IMR-90 (cell line): ENCODE data around the gene PLB1. TPM values are rescaled to one million over a fixed set of nuclear protein-coding genes. Genes with fewer than 3 reads are reported as not detected.

ENCODE experiments used
- ATAC-seq: fragments of 200-7000 bp; cut with Tn5 transposase; 2 replicates; pipeline ENCODE4 v1.9.1; 2020; ENCODE audit warnings: low read depth, mild to moderate bottlenecking, moderate library complexity
- BruUV-seq: library from RNA; stranded (reverse); fragments of 400-500 nt; replicated peaks from 2 replicates; lab custom pipeline; 2021; lab: Mats Ljungman, UMichigan
- CTCF ChIA-PET: fragments of 300-600 bp; formaldehyde crosslinking; extraction: SDS; loops from one replicate; lab custom pipeline; 2021; ENCODE audit warnings: antibody characterized with exemption; lab: Yijun Ruan, JAX
- POLR2A ChIA-PET: fragments of 300-600 bp; sonication (Branson Sonifier 250); formaldehyde crosslinking; loops from one replicate; lab custom pipeline; 2022; ENCODE audit warnings: antibody characterized with exemption; ENCODE audit not compliant: unreplicated experiment; lab: Charles Lee
- DNase-seq: peaks from one replicate; pipeline ENCODE4 v3.0.0; 2013
- H2AFZ ChIP-seq: replicated peaks from 2 replicates; pipeline ENCODE3; 2013; ENCODE audit warnings: low read length, mild to moderate bottlenecking; ENCODE audit not compliant: poor library complexity
- H2AK5ac ChIP-seq: 2 replicates; pipeline ENCODE4 v1.6.1; 2013; ENCODE audit warnings: low read depth, low read length, inconsistent platforms
- H2AK9ac ChIP-seq: replicated peaks from 2 replicates; pipeline ENCODE3; 2013; ENCODE audit warnings: mild to moderate bottlenecking, low read depth, low read length, moderate library complexity; ENCODE audit not compliant: poor library complexity
- H2BK120ac ChIP-seq: 2 replicates; pipeline ENCODE4 v1.6.1; 2013; ENCODE audit warnings: low read depth, low read length, inconsistent platforms
- H2BK15ac ChIP-seq: 3 replicates; pipeline ENCODE4 v1.6.1; 2013; ENCODE audit warnings: low read depth, low read length, inconsistent platforms
- H2BK20ac ChIP-seq: 2 replicates; pipeline ENCODE4 v1.6.1; 2013; ENCODE audit warnings: low read depth, mild to moderate bottlenecking, inconsistent platforms, low read length, moderate library complexity
- H2BK5ac ChIP-seq: 2 replicates; pipeline ENCODE4 v1.6.1; 2013; ENCODE audit warnings: mild to moderate bottlenecking, low read depth, low read length, inconsistent platforms; ENCODE audit not compliant: poor library complexity, severe bottlenecking
- H3K14ac ChIP-seq: replicated peaks from 2 replicates; pipeline ENCODE4 v1.6.1; 2013; ENCODE audit warnings: low read depth, low read length, inconsistent platforms
- H3K18ac ChIP-seq: 2 replicates; pipeline ENCODE4 v1.6.1; 2013; ENCODE audit warnings: low read depth, low read length, control low read depth
- H3K23ac ChIP-seq: 2 replicates; pipeline ENCODE4 v1.6.1; 2013; ENCODE audit warnings: low read depth, low read length, inconsistent platforms
- H3K27ac ChIP-seq: 2 replicates; pipeline ENCODE4 v1.5.1; 2013; ENCODE audit warnings: mild to moderate bottlenecking, control low read depth, low read length; ENCODE audit not compliant: insufficient read depth
- H3K27me3 ChIP-seq: 2 replicates; pipeline ENCODE4 v1.6.1; 2013; ENCODE audit warnings: low read length; ENCODE audit not compliant: control insufficient read depth, insufficient read depth
- H3K36me3 ChIP-seq: 2 replicates; pipeline ENCODE4 v1.6.1; 2013; ENCODE audit warnings: low read length, mixed read lengths; ENCODE audit not compliant: control insufficient read depth, insufficient read depth
- H3K4ac ChIP-seq: 2 replicates; pipeline ENCODE4 v1.6.1; 2013; ENCODE audit warnings: low read depth, low read length, inconsistent platforms
- H3K4me1 ChIP-seq: 2 replicates; pipeline ENCODE4 v1.6.1; 2013; ENCODE audit warnings: low read length, mixed read lengths; ENCODE audit not compliant: control insufficient read depth, insufficient read depth
- H3K4me2 ChIP-seq: 2 replicates; pipeline ENCODE4 v1.6.1; 2013; ENCODE audit warnings: low read depth, mild to moderate bottlenecking, control low read depth, low read length, moderate library complexity
- H3K4me3 ChIP-seq: 2 replicates; pipeline ENCODE4 v1.5.1; 2013; ENCODE audit warnings: low read depth, mild to moderate bottlenecking, control low read depth, low read length, moderate library complexity; ENCODE audit not compliant: insufficient read depth
- H3K56ac ChIP-seq: 2 replicates; pipeline ENCODE4 v1.6.1; 2013; ENCODE audit warnings: low read length, inconsistent platforms; ENCODE audit not compliant: insufficient read depth; ENCODE audit errors: extremely low read depth
- H3K79me1 ChIP-seq, 2 experiments: 2 replicates each; pipeline ENCODE4 v1.6.1; 2013; ENCODE audit warnings: low read length in 2 of 2, inconsistent platforms in 1 of 2, low read depth in 1 of 2
- H3K9ac ChIP-seq: 2 replicates; pipeline ENCODE4 v1.6.1; 2013; ENCODE audit warnings: low read depth, low read length, control low read depth
- H3K9me1 ChIP-seq: 2 replicates; pipeline ENCODE4 v1.6.1; 2013; ENCODE audit warnings: low read length, inconsistent platforms; ENCODE audit not compliant: insufficient read depth
- H3K9me3 ChIP-seq: 2 replicates; pipeline ENCODE4 v1.6.1; 2013; ENCODE audit warnings: low read length; ENCODE audit not compliant: control insufficient read depth, insufficient read depth
- H4K20me1 ChIP-seq: 2 replicates; pipeline ENCODE4 v1.6.1; 2013; ENCODE audit warnings: low read length, inconsistent platforms; ENCODE audit not compliant: insufficient read depth
- H4K5ac ChIP-seq: 2 replicates; pipeline ENCODE4 v1.6.1; 2013; ENCODE audit warnings: mild to moderate bottlenecking, low read depth, low read length, control low read depth
- H4K8ac ChIP-seq, 2 experiments: 2 replicates each; pipeline ENCODE4 v1.6.1; 2013; ENCODE audit warnings: low read depth in 2 of 2, low read length in 2 of 2, control low read depth in 1 of 2, inconsistent platforms in 1 of 2
- H4K91ac ChIP-seq: 2 replicates; pipeline ENCODE4 v1.6.1; 2013; ENCODE audit warnings: low read depth, low read length, inconsistent platforms; ENCODE audit not compliant: insufficient read depth
- BHLHE40 ChIP-seq: fragments of 150-350 bp; IDR thresholded peaks from 2 replicates; pipeline ENCODE4 v1.6.1; 2016; ENCODE audit warnings: mild to moderate bottlenecking, low read depth, low read length
- CEBPB ChIP-seq: IDR thresholded peaks from 2 replicates; pipeline ENCODE4 v1.6.1; 2012; ENCODE audit warnings: low read depth, low read length, improper control_type of control experiment
- CHD1 ChIP-seq: IDR thresholded peaks from 2 replicates; pipeline ENCODE4 v1.6.1; 2012; ENCODE audit warnings: low read depth, low read length, improper control_type of control experiment
- CTCF ChIP-seq: conservative IDR thresholded peaks from 2 replicates; pipeline ENCODE4 v1.5.1; 2012; ENCODE audit warnings: mild to moderate bottlenecking, low read depth, low read length, improper control_type of control experiment
- FOS ChIP-seq: fragments of 150-350 bp; IDR thresholded peaks from 2 replicates; pipeline ENCODE4 v1.6.1; 2016; ENCODE audit warnings: low read depth, low read length
- MAZ ChIP-seq: IDR thresholded peaks from 2 replicates; pipeline ENCODE4 v1.6.1; 2012; ENCODE audit warnings: low read depth, mild to moderate bottlenecking, low read length, improper control_type of control experiment, moderate library complexity, borderline replicate concordance
- MXI1 ChIP-seq: IDR thresholded peaks from 2 replicates; pipeline ENCODE4 v1.6.1; 2012; ENCODE audit warnings: low read depth, mild to moderate bottlenecking, low read length, moderate library complexity, borderline replicate concordance
- NFE2L2 ChIP-seq: fragments of 150-350 bp; IDR thresholded peaks from 2 replicates; pipeline ENCODE4 v1.6.1; 2016; ENCODE audit warnings: low read depth, mild to moderate bottlenecking, low read length
- SMC3 ChIP-seq: fragments of 150-350 bp; IDR thresholded peaks from 2 replicates; pipeline ENCODE4 v1.6.1; 2016; ENCODE audit warnings: low read depth, mild to moderate bottlenecking, antibody characterized with exemption, low read length, moderate library complexity
- WGBS, 2 experiments: methylation state at CpG; one replicate each; pipeline versions ENCODE4 v1.1.5 to v1.1.7; 2013; ENCODE audit warnings: missing lambda C conversion rate in 2 of 2; ENCODE audit not compliant: insufficient read length in 1 of 2; ENCODE audit errors: extremely low coverage in 2 of 2; 5-methylcytosine and 5-hydroxymethylcytosine counted together
- dilution Hi-C: fragments of 300-500 bp; cut with HindIII; formaldehyde crosslinking; loops from one replicate; pipeline ENCODE4 v1.14.3; 2018; ENCODE audit warnings: low sequenced_read_pairs; ENCODE audit not compliant: unreplicated experiment
- in situ Hi-C: fragments of 300-500 bp; cut with MboI; formaldehyde crosslinking; loops from 3 replicates; pipeline ENCODE4 v1.14.3; 2019; ENCODE audit warnings: low sequenced_read_pairs, inconsistent platforms, mixed read lengths
- intact Hi-C: fragments of 100-400 bp; cut with micrococcal nuclease; formaldehyde crosslinking; loops from 2 replicates; pipeline ENCODE4 v1.10.0; 2022
- polyA plus RNA-seq, 3 experiments: library from polyadenylated mRNA; depleted of rRNA; stranded (reverse); fragments of >200 nt; gene quantifications; 2 replicates each; pipeline ENCODE4 v1.2.3, GENCODE V29; 2012; ENCODE audit warnings: low replicate concordance in 1 of 3
- total RNA-seq: library from RNA; depleted of rRNA; stranded (reverse); fragments of >200 nt; gene quantifications from 2 replicates; pipeline ENCODE4 v1.2.3, GENCODE V29; 2012

Gene PLB1
- total and polyA plus RNA-seq, 2 of the 4 experiments (the other 2 are of a cell fraction) = 0.74 to 0.90 TPM

GRCh38 chr2:28626891-28627421, 131.1 kb downstream of the PLB1 start:
- POLR2A ChIA-PET = no interaction called here
- peak overlapping the region; percentile 57 for H2AK5ac ChIP-seq
- intact Hi-C loops = no loop called here

More at GRCh38 chr2:28626891-28627421, 131.1 kb downstream of the PLB1 start:
- Histone ChIP-seq H3K4ac (peak overlapping the region; percentile 74), H4K20me1 (no peaks in the 10 kb centered on the region), H2BK5ac (peak overlapping the region; percentile 63), H2BK15ac (peak overlapping the region; percentile 74; the same call in 1 of the 3 replicates), H3K9ac (no peak overlapping the region), H4K91ac (peak overlapping the region; percentile 23; the same call in 1 of the 2 replicates), H3K27ac (no peak overlapping the region), H3K4me1 (peaks cover 25% of the 10 kb centered on the region), H3K27me3 (no peaks in the 10 kb centered on the region), H2BK20ac (peak overlapping the region; percentile 79; the same call in 1 of the 2 replicates), H3K18ac (peak overlapping the region; percentile 52; the same call in 1 of the 2 replicates), H3K36me3 (no peaks in the 10 kb centered on the region), H3K56ac (no peak overlapping the region), H3K9me3 (no peaks in the 10 kb centered on the region), H3K9me1 (peaks cover 29% of the 10 kb centered on the region), H3K23ac (no peak overlapping the region), H2AFZ (no peak overlapping the region), H4K5ac (peak overlapping the region; percentile 22; the same call in 1 of the 2 replicates), H3K79me1 (no peaks in the 10 kb centered on the region), H3K4me3 (no peak overlapping the region), H3K4me2 (peak overlapping the region; percentile 21), H3K14ac (peak overlapping the region; percentile 70), H4K8ac (peak overlapping the region in 1 of 2 experiments; percentile 42; a peak in 1 of 4 replicates), H2BK120ac (peak overlapping the region; percentile 79), H2AK9ac (peak overlapping the region; percentile 72)
- TF ChIP-seq MXI1 = no peak
- TF ChIP-seq MAZ = no peak
- TF ChIP-seq CTCF = no peak
- no peak for TF ChIP-seq BHLHE40
- TF ChIP-seq SMC3 = no peak
- TF ChIP-seq NFE2L2 = no peak
- TF ChIP-seq CHD1 = no peak
- no peak for TF ChIP-seq FOS
- no peak for TF ChIP-seq CEBPB
- dilution Hi-C loops (no loop called here), in situ Hi-C loops (no loop called here)
- DNase-seq (peak; percentile 77), ATAC-seq (peak; percentile 38; the same call in 1 of the 2 replicates)
- WGBS, 2 experiments = 80% methylated on average over 1 of the region's 7 CpGs; no CpG with 5 or more reads in 1 of the 2 experiments
- CTCF ChIA-PET = no interaction called here
- no TSS peak for BruUV-seq
